ENCODE measurements around the gene CDH5. TPM values are rescaled to one million over a fixed set of nuclear protein-coding genes. Genes with fewer than 3 reads are reported as not detected.

CDH5 gene
- total and polyA plus RNA-seq, 9 donors = 50.9 to 100 (median 88.7) TPM

GRCh38 chr16:66372078-66372897 lies 5.8 kb downstream of the CDH5 start:
- H3K4me1 ChIP-seq (ENCODE audit: control insufficient read depth, insufficient read depth, low read length) = peaks cover 19% of the 10 kb centered on the region
- no peaks in the 10 kb centered on the region for H3K36me3 ChIP-seq (ENCODE audit: control insufficient read depth, insufficient read depth, low read length)
- WGBS (ENCODE audit: insufficient coverage) = 75% methylated on average over 13 of the region's 15 CpGs
- DNase-seq = no peak
- no peak overlapping the region for H3K4me3 ChIP-seq (ENCODE audit: low read length)
- H3K9me3 ChIP-seq (replicated peaks; ENCODE audit: control insufficient read depth, low read depth, low read length) = no peaks in the 10 kb centered on the region
- peaks cover 5% of the 10 kb centered on the region for H3K27me3 ChIP-seq (ENCODE audit: control insufficient read depth, insufficient read depth, low read length)
- H3K27ac ChIP-seq (ENCODE audit: low read length) = peak overlapping the region; percentile 29

- H3K36me3 ChIP-seq (ENCODE audit: control insufficient read depth, insufficient read depth, low read length) = no peaks in the 10 kb centered on the region
- 87% methylated on average over 4 of the region's 4 CpGs for WGBS (ENCODE audit: insufficient coverage)
- H3K27me3 ChIP-seq (ENCODE audit: control insufficient read depth, insufficient read depth, low read length) = peaks cover 5% of the 10 kb centered on the region
- no peak for DNase-seq
- no peak overlapping the region for H3K27ac ChIP-seq (ENCODE audit: low read length)
- H3K4me3 ChIP-seq (ENCODE audit: low read length) = no peak overlapping the region
- H3K9me3 ChIP-seq (replicated peaks; ENCODE audit: control insufficient read depth, low read depth, low read length) = no peaks in the 10 kb centered on the region
- H3K4me1 ChIP-seq (ENCODE audit: control insufficient read depth, insufficient read depth, low read length) = peaks cover 19% of the 10 kb centered on the region
Measured at GRCh38 chr16:66372898-66373155, 6.3 kb downstream of the CDH5 start.

DNA sequence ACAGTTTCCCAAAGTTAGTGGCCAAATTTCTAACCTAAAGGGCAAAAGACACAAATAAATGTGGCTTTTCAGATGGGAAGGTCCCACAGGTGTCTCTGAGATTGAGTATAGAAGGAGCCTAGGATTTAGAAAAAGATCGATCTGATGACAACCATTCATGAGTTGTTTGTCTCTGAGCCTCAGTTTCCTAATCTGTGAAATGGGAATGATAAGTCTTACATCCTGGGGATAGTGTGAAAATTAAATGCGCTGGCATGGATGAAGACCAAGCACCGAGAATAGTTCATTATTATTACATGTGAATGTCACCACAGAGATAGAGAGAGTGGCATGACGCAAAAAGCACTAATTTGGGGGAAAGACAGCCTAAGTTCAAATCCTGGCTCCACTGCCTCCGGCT lies 7.2 kb downstream of the CDH5 start:
- Histone ChIP-seq H3K4me3 (ENCODE audit: low read length) (no peak overlapping the region), H3K27me3 (ENCODE audit: control insufficient read depth, insufficient read depth, low read length) (peaks cover 5% of the 10 kb centered on the region), H3K36me3 (ENCODE audit: control insufficient read depth, insufficient read depth, low read length) (no peaks in the 10 kb centered on the region), H3K9me3 (replicated peaks; ENCODE audit: control insufficient read depth, low read depth, low read length) (no peaks in the 10 kb centered on the region), H3K27ac (ENCODE audit: low read length) (peak overlapping the region; percentile 51), H3K4me1 (ENCODE audit: control insufficient read depth, insufficient read depth, low read length) (peaks cover 19% of the 10 kb centered on the region)
- 100% methylated on average over 1 of the region's 5 CpGs for WGBS (ENCODE audit: insufficient coverage)
- DNase-seq = no peak

- 50% methylated on average over 1 of the region's 7 CpGs for WGBS (ENCODE audit: insufficient coverage)
- Histone ChIP-seq H3K4me1 (ENCODE audit: control insufficient read depth, insufficient read depth, low read length) (peaks cover 16% of the 10 kb centered on the region), H3K27me3 (ENCODE audit: control insufficient read depth, insufficient read depth, low read length) (peaks cover 5% of the 10 kb centered on the region), H3K27ac (ENCODE audit: low read length) (peak overlapping the region; percentile 51), H3K4me3 (ENCODE audit: low read length) (no peak overlapping the region), H3K9me3 (replicated peaks; ENCODE audit: control insufficient read depth, low read depth, low read length) (no peaks in the 10 kb centered on the region), H3K36me3 (ENCODE audit: control insufficient read depth, insufficient read depth, low read length) (no peaks in the 10 kb centered on the region)
- no peak for DNase-seq
Measured at GRCh38 chr16:66374176-66374575, 7.7 kb downstream of the CDH5 start.

- no peaks in the 10 kb centered on the region for H3K9me3 ChIP-seq (replicated peaks; ENCODE audit: control insufficient read depth, low read depth, low read length)
- DNase-seq = no peak
- H3K27ac ChIP-seq (ENCODE audit: low read length) = peak overlapping the region; percentile 13
- H3K36me3 ChIP-seq (ENCODE audit: control insufficient read depth, insufficient read depth, low read length) = no peaks in the 10 kb centered on the region
- H3K27me3 ChIP-seq (ENCODE audit: control insufficient read depth, insufficient read depth, low read length) = peaks cover 5% of the 10 kb centered on the region
- WGBS (ENCODE audit: insufficient coverage) = 100% methylated on average over 4 of the region's 9 CpGs
- peaks cover 14% of the 10 kb centered on the region for H3K4me1 ChIP-seq (ENCODE audit: control insufficient read depth, insufficient read depth, low read length)
- no peak overlapping the region for H3K4me3 ChIP-seq (ENCODE audit: low read length)
Measured at GRCh38 chr16:66375451-66375850, 9.0 kb downstream of the CDH5 start.

- no peaks in the 10 kb centered on the region for H3K36me3 ChIP-seq (ENCODE audit: control insufficient read depth, insufficient read depth, low read length)
- no peak for DNase-seq
- H3K9me3 ChIP-seq (replicated peaks; ENCODE audit: control insufficient read depth, low read depth, low read length) = no peaks in the 10 kb centered on the region
- WGBS (ENCODE audit: insufficient coverage) = no CpG with 5 or more reads among the region's 6 CpGs
- H3K4me1 ChIP-seq (ENCODE audit: control insufficient read depth, insufficient read depth, low read length) = peaks cover 12% of the 10 kb centered on the region
- H3K27me3 ChIP-seq (ENCODE audit: control insufficient read depth, insufficient read depth, low read length) = peaks cover 5% of the 10 kb centered on the region
- peak overlapping the region; percentile 45 for H3K27ac ChIP-seq (ENCODE audit: low read length)
- no peak overlapping the region for H3K4me3 ChIP-seq (ENCODE audit: low read length)
Measured at GRCh38 chr16:66376114-66376513, 9.6 kb downstream of the CDH5 start.

DNA sequence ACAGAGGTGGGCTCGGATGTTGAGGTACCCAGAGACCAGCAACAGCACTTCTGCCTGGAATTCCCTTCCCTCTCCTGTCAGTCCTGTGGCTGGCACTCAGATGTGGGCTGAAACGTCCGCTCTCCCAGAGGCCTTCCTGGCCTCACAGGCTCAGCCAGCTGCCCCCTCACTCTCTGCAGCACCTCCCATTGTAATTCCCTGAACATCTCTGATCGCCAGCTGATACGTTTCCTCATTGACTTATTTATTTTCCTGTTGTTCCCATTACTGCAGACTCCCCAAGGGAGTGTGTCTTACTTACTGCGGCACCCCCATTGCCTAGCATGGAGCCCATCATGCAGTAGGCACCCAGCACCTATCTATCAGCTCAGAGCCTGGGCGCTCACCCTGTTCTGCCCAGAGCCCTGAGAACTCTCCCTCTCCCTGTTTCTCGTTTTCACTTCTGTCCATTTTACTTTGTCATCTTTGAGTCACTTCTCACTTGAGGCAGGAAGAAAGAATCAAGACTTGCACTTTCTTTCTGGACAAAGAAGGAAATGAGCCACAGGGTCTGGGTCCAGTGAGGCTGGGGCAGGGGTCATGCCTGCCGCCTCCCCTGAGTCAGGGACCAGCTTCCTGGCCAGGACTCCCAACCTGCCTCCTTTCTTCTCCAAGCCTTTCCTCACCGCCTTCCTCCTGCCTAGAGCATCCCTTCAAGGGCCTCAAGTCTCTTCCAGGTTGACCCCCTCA lies 10.2 kb downstream of the CDH5 start:
- Histone ChIP-seq H3K9me3 (replicated peaks; ENCODE audit: control insufficient read depth, low read depth, low read length) (no peaks in the 10 kb centered on the region), H3K27ac (ENCODE audit: low read length) (peak overlapping the region; percentile 74), H3K36me3 (ENCODE audit: control insufficient read depth, insufficient read depth, low read length) (no peaks in the 10 kb centered on the region), H3K4me1 (ENCODE audit: control insufficient read depth, insufficient read depth, low read length) (peaks cover 8% of the 10 kb centered on the region), H3K27me3 (ENCODE audit: control insufficient read depth, insufficient read depth, low read length) (peaks cover 5% of the 10 kb centered on the region), H3K4me3 (ENCODE audit: low read length) (no peak overlapping the region)
- 58% methylated on average over 8 of the region's 10 CpGs for WGBS (ENCODE audit: insufficient coverage)
- no peak for DNase-seq

- Histone ChIP-seq H3K27me3 (ENCODE audit: control insufficient read depth, insufficient read depth, low read length) (peaks cover 5% of the 10 kb centered on the region), H3K27ac (ENCODE audit: low read length) (peak overlapping the region; percentile 74), H3K36me3 (ENCODE audit: control insufficient read depth, insufficient read depth, low read length) (no peaks in the 10 kb centered on the region), H3K4me1 (ENCODE audit: control insufficient read depth, insufficient read depth, low read length) (peaks cover 14% of the 10 kb centered on the region), H3K9me3 (replicated peaks; ENCODE audit: control insufficient read depth, low read depth, low read length) (no peaks in the 10 kb centered on the region), H3K4me3 (ENCODE audit: low read length) (no peak overlapping the region)
- no peak for DNase-seq
- WGBS (ENCODE audit: insufficient coverage) = 77% methylated on average over 2 of the region's 3 CpGs
Measured at GRCh38 chr16:66377324-66377723, 10.8 kb downstream of the CDH5 start.

- H3K27me3 ChIP-seq (ENCODE audit: control insufficient read depth, insufficient read depth, low read length) = peaks cover 2% of the 10 kb centered on the region
- no peaks in the 10 kb centered on the region for H3K9me3 ChIP-seq (replicated peaks; ENCODE audit: control insufficient read depth, low read depth, low read length)
- no peak overlapping the region for H3K27ac ChIP-seq (ENCODE audit: low read length)
- no peaks in the 10 kb centered on the region for H3K36me3 ChIP-seq (ENCODE audit: control insufficient read depth, insufficient read depth, low read length)
- no peak overlapping the region for H3K4me3 ChIP-seq (ENCODE audit: low read length)
- peaks cover 21% of the 10 kb centered on the region for H3K4me1 ChIP-seq (ENCODE audit: control insufficient read depth, insufficient read depth, low read length)
- WGBS (ENCODE audit: insufficient coverage) = 85% methylated on average over 11 of the region's 18 CpGs
- no peak for DNase-seq
Measured at GRCh38 chr16:66378741-66379570, 12.5 kb downstream of the CDH5 start.

GRCh38 chr16:66379571-66379941 lies 13.1 kb downstream of the CDH5 start:
- 82% methylated on average over 2 of the region's 3 CpGs for WGBS (ENCODE audit: insufficient coverage)
- H3K4me1 ChIP-seq (ENCODE audit: control insufficient read depth, insufficient read depth, low read length) = peaks cover 21% of the 10 kb centered on the region
- H3K4me3 ChIP-seq (ENCODE audit: low read length) = no peak overlapping the region
- DNase-seq = no peak
- no peak overlapping the region for H3K27ac ChIP-seq (ENCODE audit: low read length)
- H3K27me3 ChIP-seq (ENCODE audit: control insufficient read depth, insufficient read depth, low read length) = no peaks in the 10 kb centered on the region
- no peaks in the 10 kb centered on the region for H3K36me3 ChIP-seq (ENCODE audit: control insufficient read depth, insufficient read depth, low read length)
- no peaks in the 10 kb centered on the region for H3K9me3 ChIP-seq (replicated peaks; ENCODE audit: control insufficient read depth, low read depth, low read length)
